Transverse colon (tissue), 4 donors: ENCODE data around the gene ARHGAP24. TPM values are rescaled to one million over a fixed set of nuclear protein-coding genes. Genes with fewer than 3 reads are reported as not detected.

Experiments
- DNase-seq: peaks from one replicate; pipeline ENCODE4 v3.0.0-alpha.2; 2019
- H3K27ac ChIP-seq, 4 donors: fragments of 200-600 bp; sonication (generic); 2 replicates each; pipeline ENCODE4 v1.5.1; 2016 to 2018; ENCODE audit warnings: inconsistent platforms in 4 of 4
- H3K27me3 ChIP-seq: fragments of 200-600 bp; sonication (generic); 2 replicates; pipeline ENCODE4 v1.5.1; 2017; ENCODE audit warnings: inconsistent platforms
- H3K36me3 ChIP-seq, 4 donors: fragments of 200-600 bp; sonication (generic); 2 replicates each; pipeline ENCODE4 v1.5.1; 2017 to 2019; ENCODE audit warnings: inconsistent platforms in 4 of 4
- H3K4me1 ChIP-seq, 4 donors: fragments of 200-600 bp; sonication (generic); 2 replicates each; pipeline ENCODE4 v1.5.1; 2017 to 2020; ENCODE audit warnings: inconsistent platforms in 4 of 4
- H3K4me3 ChIP-seq, 4 donors: fragments of 200-600 bp; sonication (generic); 1 replicate in 1 of 4; 2 replicates in 3 of 4; pipeline versions ENCODE4 v1.5.1 to v1.6.1; 2017 to 2019; ENCODE audit warnings: inconsistent platforms in 4 of 4
- H3K9me3 ChIP-seq, 2 donors: fragments of 200-600 bp; sonication (generic); 2 replicates each; pipeline ENCODE4 v1.5.1; 2017 to 2019; ENCODE audit warnings: inconsistent platforms in 2 of 2
- EP300 ChIP-seq: sonication (generic); formaldehyde crosslinking; IDR thresholded peaks from one replicate; pipeline ENCODE4 v1.6.1; 2017; ENCODE audit warnings: antibody characterized with exemption, low read depth
- POLR2A ChIP-seq: fragments of 450-650 bp; IDR thresholded peaks from one replicate; pipeline ENCODE4 v1.6.1; 2016; ENCODE audit warnings: antibody characterized with exemption, mild to moderate bottlenecking, moderate library complexity
- POLR2AphosphoS5 ChIP-seq, 3 donors: sonication (generic); formaldehyde crosslinking; IDR thresholded peaks; one replicate each; pipeline ENCODE4 v1.6.1; 2016; ENCODE audit warnings: antibody characterized with exemption in 3 of 3
- WGBS, 2 donors: methylation state at CpG; one replicate each; pipeline ENCODE4 v1.1.5; 2018; ENCODE audit warnings: low coverage in 1 of 2; 5-methylcytosine and 5-hydroxymethylcytosine counted together
- in situ Hi-C, 4 donors: fragments of 200-750 bp; cut with MboI; loops; one replicate each; pipeline versions ENCODE4 v1.15.0 to v1.15.1; 2017; ENCODE audit warnings: low sequenced_read_pairs in 3 of 4, low pct_ligation_motif_present in 1 of 4, low pct_unique_long_range_greater_than_20kb in 1 of 4
- intact Hi-C: fragments of 100-400 bp; cut with DNase I; formaldehyde crosslinking; loops from one replicate; pipeline ENCODE4 v1.15.1; 2023; ENCODE audit warnings: low total_unique reads
- total RNA-seq, 4 donors: library from RNA; depleted of rRNA; stranded (reverse); fragments of >200 nt; gene quantifications; one replicate each; pipeline ENCODE4 v1.1.0, GENCODE V29; 2016
- TF ChIP-seq, protein P1 (sequence below), 5 experiments: fragments of 200-600 bp in 3 of 5; fragments of 450-650 bp in 2 of 5; sonication (generic) in 3 of 5; IDR thresholded peaks; 1 replicate in 2 of 5; 2 replicates in 3 of 5; pipeline ENCODE4 v1.5.1; 2016 to 2017; ENCODE audit warnings: antibody characterized with exemption in 5 of 5, inconsistent platforms in 3 of 5, mild to moderate bottlenecking in 2 of 5, moderate library complexity in 1 of 5

The ARHGAP24 gene
- total RNA-seq, 4 donors from 2014 or later: 4.2 to 32.0 (median 12.6) TPM

DNA sequence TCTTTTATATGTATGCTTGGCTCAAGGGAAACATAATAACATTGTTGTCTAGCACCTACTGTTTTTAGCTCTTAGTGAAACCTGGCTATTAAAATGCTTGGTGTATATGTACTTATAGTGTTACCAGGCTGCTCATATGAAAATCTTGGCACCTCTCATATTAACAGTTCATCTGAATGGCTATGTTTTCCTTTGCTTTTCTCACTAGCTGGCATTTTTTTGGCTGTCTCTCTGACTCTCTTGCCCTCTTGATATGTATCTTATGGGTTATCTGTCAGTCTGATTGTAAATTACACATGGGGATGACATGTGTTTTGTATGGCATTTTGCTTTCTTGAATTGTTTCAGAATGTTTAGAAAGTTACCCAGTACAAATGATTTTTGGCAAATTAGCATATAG is 158.0 kb downstream of the ARHGAP24 start:
- H3K4me1 ChIP-seq: no peaks in the 10 kb centered on the region
- DNase-seq: no peak
- peaks cover 5 to 6% of the 10 kb centered on the region in 2 donors for H3K9me3 ChIP-seq
- H3K4me3 ChIP-seq: no peak overlapping the region
- TF ChIP-seq EP300 (no peak), POLR2AphosphoS5 (IDR thresholded peaks at IDR 0.05) (no peak), POLR2A (no peak)
- TF ChIP-seq, protein P1, sequence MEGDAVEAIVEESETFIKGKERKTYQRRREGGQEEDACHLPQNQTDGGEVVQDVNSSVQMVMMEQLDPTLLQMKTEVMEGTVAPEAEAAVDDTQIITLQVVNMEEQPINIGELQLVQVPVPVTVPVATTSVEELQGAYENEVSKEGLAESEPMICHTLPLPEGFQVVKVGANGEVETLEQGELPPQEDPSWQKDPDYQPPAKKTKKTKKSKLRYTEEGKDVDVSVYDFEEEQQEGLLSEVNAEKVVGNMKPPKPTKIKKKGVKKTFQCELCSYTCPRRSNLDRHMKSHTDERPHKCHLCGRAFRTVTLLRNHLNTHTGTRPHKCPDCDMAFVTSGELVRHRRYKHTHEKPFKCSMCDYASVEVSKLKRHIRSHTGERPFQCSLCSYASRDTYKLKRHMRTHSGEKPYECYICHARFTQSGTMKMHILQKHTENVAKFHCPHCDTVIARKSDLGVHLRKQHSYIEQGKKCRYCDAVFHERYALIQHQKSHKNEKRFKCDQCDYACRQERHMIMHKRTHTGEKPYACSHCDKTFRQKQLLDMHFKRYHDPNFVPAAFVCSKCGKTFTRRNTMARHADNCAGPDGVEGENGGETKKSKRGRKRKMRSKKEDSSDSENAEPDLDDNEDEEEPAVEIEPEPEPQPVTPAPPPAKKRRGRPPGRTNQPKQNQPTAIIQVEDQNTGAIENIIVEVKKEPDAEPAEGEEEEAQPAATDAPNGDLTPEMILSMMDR (IDR thresholded peaks at IDR 0.05): no peak
- H3K27me3 ChIP-seq: no peaks in the 10 kb centered on the region
- H3K27ac ChIP-seq: no peak overlapping the region
- no peaks in the 10 kb centered on the region for H3K36me3 ChIP-seq
- in situ Hi-C loops: no loop called here
- intact Hi-C loops: no loop called here

DNA sequence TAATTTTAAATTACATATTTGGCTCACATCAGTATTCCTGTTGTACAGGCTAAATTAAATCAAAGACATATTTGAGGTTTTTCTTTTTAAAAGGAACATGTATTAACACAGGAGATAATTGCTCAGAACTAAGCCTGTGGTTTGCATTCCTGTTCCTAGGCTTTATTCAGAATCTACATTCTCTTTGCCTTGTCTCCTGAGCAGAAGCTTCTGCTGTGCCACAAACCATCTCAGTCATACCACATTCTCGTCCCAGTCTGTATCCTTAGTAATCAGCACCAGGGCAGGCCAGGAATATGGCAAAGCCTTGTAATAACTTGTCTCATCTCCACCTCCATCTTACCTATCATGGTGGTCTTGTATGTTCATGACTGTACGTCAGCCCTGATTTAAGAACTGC is 162.8 kb downstream of the ARHGAP24 start:
- 78 to 98% methylated on average over 2 of the region's 2 CpGs for WGBS, 2 donors

DNA sequence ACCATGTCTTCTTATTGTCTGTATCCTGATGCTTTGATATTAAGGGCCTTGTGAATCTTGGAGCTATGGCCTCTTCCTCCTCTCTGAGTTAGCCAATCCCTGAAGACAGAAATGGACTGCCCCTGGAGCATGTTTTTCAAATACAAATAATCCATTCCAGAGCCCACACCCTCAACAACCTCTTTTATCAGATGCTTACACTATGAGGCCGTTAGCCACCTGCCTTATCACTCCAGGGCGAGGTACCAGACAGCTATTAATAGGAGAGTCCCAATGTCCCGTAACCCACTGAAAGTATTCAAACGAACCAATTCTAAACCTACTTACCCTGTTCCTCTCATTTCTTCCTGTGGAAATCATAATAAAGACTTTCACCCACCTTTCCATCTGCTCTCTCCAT is 165.0 kb downstream of the ARHGAP24 start:
- intact Hi-C loops: no loop called here
- TF ChIP-seq POLR2A (no peak), EP300 (no peak), POLR2AphosphoS5 (IDR thresholded peaks at IDR 0.05) (no peak)
- TF ChIP-seq, protein P1 (IDR thresholded peaks at IDR 0.05): no peak
- in situ Hi-C loops: no loop called here
- no peak for DNase-seq
- Histone ChIP-seq H3K4me3 (no peak overlapping the region), H3K27ac (no peak overlapping the region), H3K36me3 (no peaks in the 10 kb centered on the region), H3K27me3 (no peaks in the 10 kb centered on the region), H3K9me3 (no peaks in the 10 kb centered on the region), H3K4me1 (no peaks in the 10 kb centered on the region)
- 76 to 82% methylated on average over 4 of the region's 4 CpGs for WGBS, 2 donors

More for the DNA sequence above, 162.8 kb downstream of the ARHGAP24 start:
- H3K27me3 ChIP-seq: no peaks in the 10 kb centered on the region
- DNase-seq: no peak
- in situ Hi-C loops: no loop called here
- H3K4me1 ChIP-seq: no peaks in the 10 kb centered on the region
- no peaks in the 10 kb centered on the region for H3K36me3 ChIP-seq
- intact Hi-C loops: no loop called here
- H3K27ac ChIP-seq: no peak overlapping the region
- H3K9me3 ChIP-seq: no peaks in the 10 kb centered on the region
- no peak for TF ChIP-seq POLR2AphosphoS5 (IDR thresholded peaks at IDR 0.05)
- no peak for TF ChIP-seq EP300
- TF ChIP-seq, protein P1 (IDR thresholded peaks at IDR 0.05): no peak
- TF ChIP-seq POLR2A: no peak
- H3K4me3 ChIP-seq: no peak overlapping the region

DNA sequence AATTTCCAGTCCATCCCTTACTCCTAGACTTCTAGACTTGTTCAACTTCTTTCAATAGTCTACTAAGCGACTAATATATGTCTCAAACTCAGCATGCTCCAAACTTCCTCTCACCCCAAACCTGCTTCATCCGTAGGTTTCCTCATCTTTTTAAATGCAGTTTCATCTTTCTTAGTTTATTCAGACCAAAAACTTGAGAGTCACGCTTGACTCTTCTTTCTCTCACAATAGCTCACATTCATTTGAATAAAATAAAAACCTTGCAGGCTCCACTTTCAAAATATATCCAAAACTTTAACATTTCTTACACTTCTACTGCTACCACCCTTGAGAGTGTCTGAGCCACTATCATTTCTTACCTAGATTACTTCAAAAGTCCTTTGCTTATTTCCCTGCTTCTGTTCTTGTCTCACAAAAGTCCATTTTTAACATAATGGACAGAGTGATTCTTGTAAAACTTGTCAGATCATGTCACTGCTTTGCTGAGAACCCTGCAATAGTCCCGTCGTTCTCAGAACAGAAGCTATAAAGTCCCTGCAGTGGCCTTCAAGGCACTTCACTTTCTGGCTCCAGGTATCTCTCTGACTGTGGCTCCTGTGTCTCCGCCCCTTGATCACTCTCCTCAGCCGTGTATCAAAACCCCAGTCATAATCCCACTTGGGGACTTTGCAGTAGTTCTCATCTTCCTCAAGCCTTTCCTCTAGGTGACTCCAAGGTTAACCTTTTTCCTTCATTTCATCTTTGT is 167.6 kb downstream of the ARHGAP24 start:
- Histone ChIP-seq H3K9me3 (no peaks in the 10 kb centered on the region), H3K36me3 (no peaks in the 10 kb centered on the region), H3K27ac (no peak overlapping the region), H3K27me3 (no peaks in the 10 kb centered on the region), H3K4me1 (no peaks in the 10 kb centered on the region), H3K4me3 (no peak overlapping the region)
- no peak for TF ChIP-seq POLR2AphosphoS5 (IDR thresholded peaks at IDR 0.05)
- TF ChIP-seq EP300: no peak
- TF ChIP-seq POLR2A: no peak
- TF ChIP-seq, protein P1 (IDR thresholded peaks at IDR 0.05): no peak
- 85 to 91% methylated on average over 6 to 7 of the region's 7 CpGs for WGBS, 2 donors
- intact Hi-C loops (no loop called here), in situ Hi-C loops (no loop called here)
- no peak for DNase-seq
